Measurements from ENCODE around the gene ACTMAP. TPM values are rescaled to one million over a fixed set of nuclear protein-coding genes. Genes with fewer than 3 reads are reported as not detected.
A peak's percentile ranks its signal among the peaks of the same experiment; 100 is the strongest.
"Not testable (repeated sequence)": the region's sequence is repeated elsewhere in the genome, so short reads cannot be mapped to it uniquely, and the experiment has no call there.

Gene ACTMAP
- total RNA-seq, 6 experiments from 2014 or later = 2.9 to 11.2 (median 4.4) TPM

- Histone ChIP-seq H3K4me3 (peak overlapping the region; percentile 52 to 93 (median 77)), H3K4me1 (peaks cover 0 to 12% (median 0%) of the 10 kb centered on the region in 4 donors), H3K27me3 (no peaks in the 10 kb centered on the region), H3K9me3 (no peaks in the 10 kb centered on the region), H3K36me3 (no peaks in the 10 kb centered on the region), H3K27ac (peak overlapping the region; percentile 78 to 93 (median 89))
- 6% methylated on average over 11 of the region's 13 CpGs for WGBS (ENCODE audit: insufficient coverage, low coverage, low lambda C conversion rate, missing lambda C conversion rate)
- intact Hi-C loops (cut with DNase I) = no loop called here
- DNase-seq (peak; percentile 77 to 86 (median 83)), ATAC-seq (peak; percentile 74 to 79 (median 76))
- no peak for TF ChIP-seq CTCF (IDR thresholded peaks at IDR 0.05)
- TF ChIP-seq POLR2A (IDR thresholded peaks at IDR 0.05) = no peak
Observed at GRCh38 chr19:40776932-40777644, 26.8 kb upstream of the ACTMAP start.

- no peaks in the 10 kb centered on the region for H3K9me3 ChIP-seq
- no peaks in the 10 kb centered on the region for H3K36me3 ChIP-seq
- peaks cover 0 to 12% (median 0%) of the 10 kb centered on the region in 4 donors for H3K4me1 ChIP-seq
- WGBS (ENCODE audit: insufficient coverage, low coverage, low lambda C conversion rate, missing lambda C conversion rate) = 76% methylated on average over 7 of the region's 7 CpGs
- no peak overlapping the region for H3K4me3 ChIP-seq
- peak overlapping the region in 2 of 3 donors; percentile 89 to 93 for H3K27ac ChIP-seq
- TF ChIP-seq POLR2A (IDR thresholded peaks at IDR 0.05) (no peak), CTCF (IDR thresholded peaks at IDR 0.05) (no peak)
- intact Hi-C loops (cut with DNase I) = no loop called here
- no peak for ATAC-seq
- no peaks in the 10 kb centered on the region for H3K27me3 ChIP-seq
- no peak for DNase-seq
Observed at GRCh38 chr19:40776364-40776763, 26.1 kb upstream of the ACTMAP start.

DNA sequence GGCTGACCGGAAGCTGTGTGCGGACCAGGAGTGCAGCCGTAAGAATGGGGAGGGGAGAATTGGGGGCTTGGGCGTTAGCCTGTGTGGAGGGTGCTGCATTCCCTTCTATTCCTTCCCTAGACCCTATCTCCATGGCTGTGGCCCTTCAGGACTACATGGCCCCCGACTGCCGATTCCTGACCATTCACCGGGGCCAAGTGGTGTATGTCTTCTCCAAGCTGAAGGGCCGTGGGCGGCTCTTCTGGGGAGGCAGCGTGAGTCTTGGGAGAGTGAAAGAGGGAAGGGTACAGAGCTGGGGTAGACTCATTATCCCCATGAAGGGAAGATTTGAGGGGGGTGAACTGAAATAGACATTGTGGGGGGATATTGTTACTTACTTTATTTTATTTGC lies 25.4 kb upstream of the ACTMAP start:
- no peak for DNase-seq
- H3K27ac ChIP-seq = no peak overlapping the region
- intact Hi-C loops (cut with DNase I) = no loop called here
- H3K27me3 ChIP-seq = no peaks in the 10 kb centered on the region
- H3K9me3 ChIP-seq = no peaks in the 10 kb centered on the region
- 95% methylated on average over 10 of the region's 10 CpGs for WGBS (ENCODE audit: insufficient coverage, low coverage, low lambda C conversion rate, missing lambda C conversion rate)
- no peak overlapping the region for H3K4me3 ChIP-seq
- no peak for TF ChIP-seq CTCF (IDR thresholded peaks at IDR 0.05)
- no peak for TF ChIP-seq POLR2A (IDR thresholded peaks at IDR 0.05)
- ATAC-seq = no peak
- H3K4me1 ChIP-seq = peaks cover 0 to 12% (median 0%) of the 10 kb centered on the region in 4 donors
- H3K36me3 ChIP-seq = no peaks in the 10 kb centered on the region

GRCh38 chr19:40774916-40775631 lies 24.8 kb upstream of the ACTMAP start, which contains the start of gene MIA:
TSS of gene MIA (plus strand) at chr19:40775521. CDS start at chr19:40775543, 22 bp downstream.
- TF ChIP-seq POLR2A (IDR thresholded peaks at IDR 0.05) (no peak), CTCF (IDR thresholded peaks at IDR 0.05) (no peak)
- H3K36me3 ChIP-seq = no peaks in the 10 kb centered on the region
- whole genome bisulfite sequencing (ENCODE audit: insufficient coverage, low coverage, low lambda C conversion rate, missing lambda C conversion rate) = 73% methylated on average over 5 of the region's 9 CpGs
- no peaks in the 10 kb centered on the region for H3K27me3 ChIP-seq
- DNase-seq = no peak
- ATAC-seq = no peak
- H3K27ac ChIP-seq = no peak within 1 kb of the TSS
- intact Hi-C loops (cut with DNase I) = no loop called here
- H3K9me3 ChIP-seq = no peaks in the 10 kb centered on the region
- peaks cover 0 to 12% (median 0%) of the 10 kb centered on the region in 4 donors for H3K4me1 ChIP-seq
- H3K4me3 ChIP-seq = no peak within 1 kb of the TSS

GRCh38 chr19:40771101-40771862 lies 21.0 kb upstream of the ACTMAP start:
- 90% methylated on average over 8 of the region's 10 CpGs for WGBS (ENCODE audit: insufficient coverage, low coverage, low lambda C conversion rate, missing lambda C conversion rate)
- H3K27ac ChIP-seq; H3K4me1 ChIP-seq; DNase-seq; intact Hi-C loops (cut with DNase I); H3K36me3 ChIP-seq; H3K4me3 ChIP-seq; H3K9me3 ChIP-seq; H3K27me3 ChIP-seq; ATAC-seq: not testable (repeated sequence)
